ENCODE measurements around the gene BCKDHA. TPM values are rescaled to one million over a fixed set of nuclear protein-coding genes. Genes with fewer than 3 reads are reported as not detected.
"Not testable (repeated sequence)": the region's sequence is repeated elsewhere in the genome, so short reads cannot be mapped to it uniquely, and the experiment has no call there.

Gene BCKDHA
- total and polyA plus RNA-seq, 5 experiments from 2014 or later = 15.9 to 67.3 (median 51.8) TPM

DNA sequence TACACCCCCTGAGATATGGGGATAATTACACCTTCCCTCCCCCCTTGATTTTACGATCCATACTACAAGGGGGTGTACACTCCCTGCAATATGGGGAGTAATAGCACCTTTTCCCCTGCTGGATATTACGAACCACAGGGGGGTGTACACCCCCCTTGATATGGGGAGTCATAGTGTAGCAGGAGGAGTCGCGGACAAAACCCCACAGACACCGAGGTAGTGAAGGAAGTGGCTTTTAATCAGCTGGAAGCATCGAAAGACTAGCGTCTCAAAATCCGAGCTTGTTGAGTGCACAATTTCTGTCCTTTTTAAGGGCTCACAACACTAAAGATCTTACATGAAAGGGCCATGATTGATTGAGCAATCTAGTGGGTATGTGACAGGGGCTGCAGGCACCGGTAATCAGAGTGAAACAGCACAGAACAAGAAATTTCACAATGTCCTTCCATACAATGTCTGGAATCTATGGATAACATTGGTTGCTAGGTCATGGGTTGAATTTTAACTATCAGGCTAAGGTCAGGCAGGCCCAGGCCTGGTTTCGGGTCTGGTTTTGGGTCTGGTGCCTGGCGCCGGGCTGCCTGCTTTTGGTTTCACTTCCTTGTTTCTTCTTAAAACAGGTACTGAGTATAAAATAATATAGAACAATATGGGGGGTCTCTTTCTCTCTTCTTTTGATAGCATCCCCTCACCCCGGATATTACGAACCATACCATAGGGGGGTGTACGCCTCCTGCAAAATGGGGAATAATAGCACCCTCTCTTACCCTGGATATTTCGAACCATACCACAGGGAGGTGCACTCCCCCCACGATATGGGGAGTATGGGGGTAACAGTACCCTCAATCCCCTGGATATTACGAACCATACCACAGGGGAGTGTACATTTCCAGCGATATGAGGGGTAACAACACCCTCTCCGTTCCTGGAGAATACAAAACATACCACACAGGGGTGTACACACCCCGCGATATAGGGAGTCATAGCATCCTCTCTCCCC, 65.9 kb downstream of the BCKDHA start:
- peak overlapping the region in 2 of 10 donors; percentile 18 to 52 for H3K4me3 Mint-ChIP-seq
- H3K9me3 Mint-ChIP-seq, ATAC-seq, H3K36me3 Mint-ChIP-seq: not testable (repeated sequence)
- POLR2A ChIA-PET = interaction anchor here (0.6 kb wide), 1 partner anchor 843 kb away, joined by 8 read pairs; no protein-coding TSS in a partner anchor
- H3K27ac Mint-ChIP-seq = peak overlapping the region in 4 of 10 donors; percentile 3 to 54 (median 42)
- peaks cover 23 to 81% (median 34%) of the 10 kb centered on the region in 5 donors for H3K27me3 Mint-ChIP-seq
- DNase-seq = peak in 1 of 10 donors; percentile 12
- H3K4me1 Mint-ChIP-seq = peaks cover 0 to 14% (median 4%) of the 10 kb centered on the region in 4 donors

Other genes starting within 250 kb of the BCKDHA start
- not detected for gene CYP2S1, start 204.6 kb upstream of the BCKDHA start, total RNA-seq
- gene CYP2S1, start 204.6 kb upstream of the BCKDHA start, polyA plus RNA-seq = not detected
- gene AXL, start 178.6 kb upstream of the BCKDHA start, total RNA-seq = not detected
- gene AXL, start 178.6 kb upstream of the BCKDHA start, polyA plus RNA-seq = under 1 TPM in 2 of 3 donors, not detected in 1; 0.11 to 0.21 TPM
- 100 to 1,000 TPM; 262 to 280 TPM for gene HNRNPUL1, start 133.4 kb upstream of the BCKDHA start, total RNA-seq
- 10 to 100 TPM; 40.7 to 67.6 (median 46.1) TPM for gene HNRNPUL1, start 133.4 kb upstream of the BCKDHA start, polyA plus RNA-seq
- gene CCDC97, start 87.6 kb upstream of the BCKDHA start, total RNA-seq = 10 to 100 TPM; 46.6 to 49.1 TPM
- 10 to 100 TPM; 15.6 to 25.0 (median 24.6) TPM for gene CCDC97, start 87.6 kb upstream of the BCKDHA start, polyA plus RNA-seq
- 10 to 100 TPM; 83.6 to 85.6 TPM for gene TGFB1, start 43.9 kb upstream of the BCKDHA start, total RNA-seq
- 10 to 100 TPM; 30.5 to 45.4 (median 34.5) TPM for gene TGFB1, start 43.9 kb upstream of the BCKDHA start, polyA plus RNA-seq
- 10 to 100 TPM; 15.0 to 17.3 TPM for gene B9D2, start 33.7 kb upstream of the BCKDHA start, total RNA-seq
- gene B9D2, start 33.7 kb upstream of the BCKDHA start, polyA plus RNA-seq = 10 to 100 TPM; 12.6 to 20.9 (median 19.8) TPM
- 1 to 10 TPM; 9.9 TPM for gene TMEM91, start 21.3 kb upstream of the BCKDHA start, total RNA-seq
- 1 to 10 TPM; 3.6 to 8.3 (median 5.0) TPM for gene TMEM91, start 21.3 kb upstream of the BCKDHA start, polyA plus RNA-seq
- gene EXOSC5, start 459 bp upstream of the BCKDHA start, total RNA-seq = 10 to 100 TPM; 18.3 to 22.9 TPM
- gene EXOSC5, start 459 bp upstream of the BCKDHA start, polyA plus RNA-seq = 10 to 100 TPM; 69.0 to 88.0 (median 84.8) TPM
- gene B3GNT8, start 29.6 kb downstream of the BCKDHA start, total RNA-seq = under 1 TPM; 0.39 to 0.41 TPM
- gene B3GNT8, start 29.6 kb downstream of the BCKDHA start, polyA plus RNA-seq = 1 to 10 TPM in 1 of 3 donors, under 1 TPM in 2; 0.33 to 1.1 (median 0.89) TPM
- gene DMAC2, start 42.1 kb downstream of the BCKDHA start, total RNA-seq = 10 to 100 TPM; 26.2 to 28.7 TPM
- 10 to 100 TPM; 50.6 to 53.7 (median 52.4) TPM for gene DMAC2, start 42.1 kb downstream of the BCKDHA start, polyA plus RNA-seq
- gene ERICH4, start 45.3 kb downstream of the BCKDHA start, total RNA-seq = not detected
- gene ERICH4, start 45.3 kb downstream of the BCKDHA start, polyA plus RNA-seq = not detected
- 10 to 100 TPM; 56.7 to 59.1 TPM for gene CEACAM21, start 178.3 kb downstream of the BCKDHA start, total RNA-seq
- gene CEACAM21, start 178.3 kb downstream of the BCKDHA start, polyA plus RNA-seq = 10 to 100 TPM; 16.7 to 44.2 (median 19.8) TPM
- not detected for gene CEACAM4, start 229.3 kb downstream of the BCKDHA start, total RNA-seq
- not detected for gene CEACAM4, start 229.3 kb downstream of the BCKDHA start, polyA plus RNA-seq

All from naive thymus-derived CD8-positive, alpha-beta T cell (primary cell).